ENCODE measurements around the gene HOXA1.

Gene HOXA1

DNA sequence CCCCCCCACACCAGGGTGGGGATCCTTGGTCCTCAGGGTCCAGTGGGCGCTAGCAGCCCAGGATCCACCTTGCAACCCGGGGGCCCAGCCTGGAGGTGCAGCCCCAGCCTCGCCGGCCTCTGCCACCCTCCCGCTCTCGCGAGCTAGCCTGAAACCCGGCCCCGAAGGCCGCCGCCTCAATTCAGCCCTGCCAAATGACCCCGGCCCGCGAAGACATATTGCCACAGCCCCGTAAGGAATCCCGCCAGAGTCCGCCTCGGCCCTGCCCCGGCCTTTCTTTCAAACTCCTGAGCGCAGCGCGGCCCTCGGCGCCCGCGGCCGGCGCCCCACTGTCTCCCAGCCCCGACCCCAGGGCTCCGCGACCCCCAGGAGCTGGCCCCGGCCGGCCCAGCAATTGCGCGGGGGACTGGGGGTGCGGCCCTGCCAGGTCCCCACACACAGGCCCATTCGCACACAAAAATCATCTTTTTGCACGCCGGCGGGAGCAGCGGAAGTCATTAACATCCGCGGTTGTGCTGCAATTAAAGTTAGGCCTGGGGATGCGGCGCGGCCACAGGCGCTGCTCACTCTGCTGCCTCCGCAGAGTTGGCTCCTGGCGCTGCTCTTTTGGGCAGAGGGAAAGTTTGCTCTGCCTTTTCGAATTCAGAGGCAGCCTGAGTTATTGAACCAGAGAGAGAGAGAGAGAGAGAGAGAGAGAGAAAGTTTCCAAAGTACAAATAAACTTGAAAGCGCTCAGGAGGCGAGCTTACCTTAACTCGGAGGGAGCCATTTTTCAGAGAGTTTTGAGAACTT lies 43.7 kb upstream of the HOXA1 start:
- no peak overlapping the region for H3K27ac ChIP-seq
- no peaks in the 10 kb centered on the region for H3K36me3 ChIP-seq
- no peaks in the 10 kb centered on the region for H3K9me3 ChIP-seq (ENCODE audit: severe bottlenecking)
- DNase-seq, result no peak
- H3K27me3 ChIP-seq (ENCODE audit: insufficient read depth, low read depth, severe bottlenecking), result peaks cover 54% of the 10 kb centered on the region
- no peak overlapping the region for H3K4me3 ChIP-seq (ENCODE audit: low read depth, low read length)
- TF ChIP-seq, protein P1, sequence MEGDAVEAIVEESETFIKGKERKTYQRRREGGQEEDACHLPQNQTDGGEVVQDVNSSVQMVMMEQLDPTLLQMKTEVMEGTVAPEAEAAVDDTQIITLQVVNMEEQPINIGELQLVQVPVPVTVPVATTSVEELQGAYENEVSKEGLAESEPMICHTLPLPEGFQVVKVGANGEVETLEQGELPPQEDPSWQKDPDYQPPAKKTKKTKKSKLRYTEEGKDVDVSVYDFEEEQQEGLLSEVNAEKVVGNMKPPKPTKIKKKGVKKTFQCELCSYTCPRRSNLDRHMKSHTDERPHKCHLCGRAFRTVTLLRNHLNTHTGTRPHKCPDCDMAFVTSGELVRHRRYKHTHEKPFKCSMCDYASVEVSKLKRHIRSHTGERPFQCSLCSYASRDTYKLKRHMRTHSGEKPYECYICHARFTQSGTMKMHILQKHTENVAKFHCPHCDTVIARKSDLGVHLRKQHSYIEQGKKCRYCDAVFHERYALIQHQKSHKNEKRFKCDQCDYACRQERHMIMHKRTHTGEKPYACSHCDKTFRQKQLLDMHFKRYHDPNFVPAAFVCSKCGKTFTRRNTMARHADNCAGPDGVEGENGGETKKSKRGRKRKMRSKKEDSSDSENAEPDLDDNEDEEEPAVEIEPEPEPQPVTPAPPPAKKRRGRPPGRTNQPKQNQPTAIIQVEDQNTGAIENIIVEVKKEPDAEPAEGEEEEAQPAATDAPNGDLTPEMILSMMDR (IDR thresholded peaks at IDR 0.05; ENCODE audit: low read depth, low read length), result no peak

DNA sequence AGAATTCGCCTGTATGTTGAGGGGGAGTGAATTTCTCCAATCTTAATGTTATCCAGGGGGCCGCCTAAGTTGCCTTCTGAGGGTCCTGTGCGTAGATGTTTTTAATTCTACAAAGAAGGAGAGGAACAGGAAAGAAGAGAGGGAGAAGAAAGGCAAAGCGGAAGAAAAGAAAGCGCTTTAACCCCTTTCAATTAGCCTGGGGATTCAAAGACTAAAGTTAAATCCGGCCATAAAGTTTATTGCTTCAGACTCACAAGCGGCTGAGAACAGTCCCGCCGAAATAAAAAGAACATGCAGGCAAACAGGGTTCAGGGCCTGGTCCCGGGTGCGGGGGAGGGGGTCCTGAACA lies 43.2 kb upstream of the HOXA1 start:
- TF ChIP-seq, protein P1 (IDR thresholded peaks at IDR 0.05; ENCODE audit: low read depth, low read length), result no peak
- H3K36me3 ChIP-seq, result no peaks in the 10 kb centered on the region
- no peaks in the 10 kb centered on the region for H3K9me3 ChIP-seq (ENCODE audit: severe bottlenecking)
- DNase-seq, result no peak
- H3K4me3 ChIP-seq (ENCODE audit: low read depth, low read length), result no peak overlapping the region
- peaks cover 54% of the 10 kb centered on the region for H3K27me3 ChIP-seq (ENCODE audit: insufficient read depth, low read depth, severe bottlenecking)
- no peak overlapping the region for H3K27ac ChIP-seq

DNA sequence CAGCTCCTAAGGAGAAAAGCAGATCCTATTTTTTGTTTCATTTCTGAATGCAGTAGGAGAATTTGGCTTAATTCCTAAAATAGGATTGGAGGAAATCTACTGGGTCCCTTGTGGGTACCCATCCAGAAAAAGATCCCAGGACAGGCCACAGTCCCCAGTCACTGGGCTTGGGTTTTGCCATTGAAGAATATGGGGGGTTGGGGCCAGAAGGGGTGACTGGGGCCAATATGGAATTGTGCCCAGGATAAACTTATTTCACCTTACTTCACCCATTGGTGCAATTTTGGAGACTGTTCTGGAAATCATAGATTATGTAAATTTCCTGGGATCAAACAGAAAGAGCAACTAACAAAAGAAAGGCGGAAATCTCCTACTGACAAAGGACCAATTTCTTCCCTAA lies 42.7 kb upstream of the HOXA1 start:
- Histone ChIP-seq H3K27me3 (ENCODE audit: insufficient read depth, low read depth, severe bottlenecking) (peaks cover 56% of the 10 kb centered on the region), H3K27ac (no peak overlapping the region), H3K4me3 (ENCODE audit: low read depth, low read length) (no peak overlapping the region), H3K36me3 (no peaks in the 10 kb centered on the region), H3K9me3 (ENCODE audit: severe bottlenecking) (no peaks in the 10 kb centered on the region)
- DNase-seq, result no peak
- TF ChIP-seq, protein P1 (IDR thresholded peaks at IDR 0.05; ENCODE audit: low read depth, low read length), result no peak

DNA sequence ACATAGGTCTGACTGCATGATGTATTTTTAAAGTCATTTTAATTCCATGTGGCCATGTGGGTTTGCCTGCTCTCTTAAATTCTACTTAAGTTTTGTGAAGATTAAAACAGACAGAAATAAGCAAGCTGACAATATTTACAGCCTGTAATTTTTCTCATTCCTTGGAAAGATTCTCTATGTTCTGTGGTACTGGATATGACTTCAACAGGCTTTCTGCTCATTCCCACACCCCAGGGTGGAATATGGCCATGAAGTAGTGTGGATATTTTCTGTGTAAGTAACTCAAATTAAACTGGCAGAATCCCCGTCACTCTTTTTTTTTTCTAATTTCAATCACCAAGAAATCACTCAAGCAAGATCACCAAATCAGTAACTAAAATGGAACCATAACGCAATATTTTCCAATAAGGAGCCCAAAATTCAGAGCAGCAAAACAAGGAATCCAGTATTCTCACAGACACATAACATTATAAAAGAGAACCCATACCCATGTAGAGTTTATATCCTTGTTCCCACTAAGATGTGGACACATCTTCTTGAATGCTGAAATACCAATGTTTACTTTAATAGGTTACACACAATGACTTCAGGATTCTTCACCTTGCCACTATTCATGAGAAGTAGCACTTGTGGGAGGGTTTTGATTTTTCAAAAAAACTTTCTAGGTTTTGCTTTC lies 42.0 kb upstream of the HOXA1 start:
- DNase-seq, result no peak
- Histone ChIP-seq H3K36me3 (no peaks in the 10 kb centered on the region), H3K27ac (no peak overlapping the region), H3K4me3 (ENCODE audit: low read depth, low read length) (no peak overlapping the region), H3K27me3 (ENCODE audit: insufficient read depth, low read depth, severe bottlenecking) (peaks cover 50% of the 10 kb centered on the region), H3K9me3 (ENCODE audit: severe bottlenecking) (no peaks in the 10 kb centered on the region)
- TF ChIP-seq, protein P1 (IDR thresholded peaks at IDR 0.05; ENCODE audit: low read depth, low read length), result no peak

DNA sequence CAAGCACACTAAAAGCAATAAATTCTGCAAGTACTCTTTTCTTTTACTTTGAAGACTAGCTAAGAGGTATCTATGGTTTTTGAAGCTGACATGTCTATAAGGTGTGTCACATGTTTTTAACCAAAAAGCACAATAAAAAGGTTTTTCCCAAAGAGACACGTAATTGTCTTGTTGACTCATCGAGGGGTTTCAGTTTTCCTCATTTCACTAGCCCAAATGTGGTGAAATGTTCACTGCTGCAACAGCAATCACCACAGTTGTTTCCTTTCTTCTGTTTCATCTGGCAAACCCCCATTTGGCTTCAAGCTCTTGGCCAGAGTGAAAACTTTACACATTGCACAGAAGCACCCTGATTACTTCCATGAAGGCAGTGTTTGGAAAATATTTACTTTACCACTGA lies 38.6 kb upstream of the HOXA1 start:
- Histone ChIP-seq H3K4me3 (ENCODE audit: low read depth, low read length) (no peak overlapping the region), H3K9me3 (ENCODE audit: severe bottlenecking) (no peaks in the 10 kb centered on the region), H3K27ac (no peak overlapping the region), H3K27me3 (ENCODE audit: insufficient read depth, low read depth, severe bottlenecking) (peaks cover 46% of the 10 kb centered on the region), H3K36me3 (no peaks in the 10 kb centered on the region)
- TF ChIP-seq, protein P1 (IDR thresholded peaks at IDR 0.05; ENCODE audit: low read depth, low read length), result no peak
- no peak for DNase-seq

Data from WERI-Rb-1 (cell line).